ENCODE measurements around the gene KRTAP4-6.

DNA sequence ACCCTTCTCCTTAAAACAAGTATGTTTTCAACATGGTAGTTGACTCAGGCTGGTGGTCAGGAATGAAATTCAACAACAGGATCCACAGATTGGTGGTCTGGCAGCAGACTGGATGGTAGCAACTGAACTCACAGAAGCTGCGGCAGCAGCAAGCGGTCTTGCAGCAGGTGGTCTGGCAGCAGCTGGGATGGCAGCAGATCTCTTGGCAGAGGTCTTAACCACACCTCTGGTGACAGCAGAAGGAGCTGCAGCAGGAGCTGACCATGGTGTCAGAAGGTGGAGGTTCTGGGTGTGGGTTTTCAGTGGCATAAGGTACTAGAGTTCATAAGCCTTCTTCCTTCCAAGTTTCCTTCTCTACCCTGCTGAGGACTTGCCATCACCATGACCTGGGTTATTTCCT lies 46.5 kb upstream of the KRTAP4-6 start:
- TF ChIP-seq, protein P1, sequence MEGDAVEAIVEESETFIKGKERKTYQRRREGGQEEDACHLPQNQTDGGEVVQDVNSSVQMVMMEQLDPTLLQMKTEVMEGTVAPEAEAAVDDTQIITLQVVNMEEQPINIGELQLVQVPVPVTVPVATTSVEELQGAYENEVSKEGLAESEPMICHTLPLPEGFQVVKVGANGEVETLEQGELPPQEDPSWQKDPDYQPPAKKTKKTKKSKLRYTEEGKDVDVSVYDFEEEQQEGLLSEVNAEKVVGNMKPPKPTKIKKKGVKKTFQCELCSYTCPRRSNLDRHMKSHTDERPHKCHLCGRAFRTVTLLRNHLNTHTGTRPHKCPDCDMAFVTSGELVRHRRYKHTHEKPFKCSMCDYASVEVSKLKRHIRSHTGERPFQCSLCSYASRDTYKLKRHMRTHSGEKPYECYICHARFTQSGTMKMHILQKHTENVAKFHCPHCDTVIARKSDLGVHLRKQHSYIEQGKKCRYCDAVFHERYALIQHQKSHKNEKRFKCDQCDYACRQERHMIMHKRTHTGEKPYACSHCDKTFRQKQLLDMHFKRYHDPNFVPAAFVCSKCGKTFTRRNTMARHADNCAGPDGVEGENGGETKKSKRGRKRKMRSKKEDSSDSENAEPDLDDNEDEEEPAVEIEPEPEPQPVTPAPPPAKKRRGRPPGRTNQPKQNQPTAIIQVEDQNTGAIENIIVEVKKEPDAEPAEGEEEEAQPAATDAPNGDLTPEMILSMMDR (IDR thresholded peaks at IDR 0.05): no peak
- TF ChIP-seq POLR2A (IDR thresholded peaks at IDR 0.05): no peak
